Neuron (in vitro differentiated cells): ENCODE results near the gene KRTAP10-12.
"Not testable (repeated sequence)": the region's sequence is repeated elsewhere in the genome, so short reads cannot be mapped to it uniquely, and the experiment has no call there.

Experiments
- H2AFZ ChIP-seq: one replicate; pipeline ENCODE4 v1.6.1; 2013; ENCODE audit warnings: low read depth, mild to moderate bottlenecking, inconsistent platforms, low read length, moderate library complexity
- H3K27me3 ChIP-seq: one replicate; pipeline ENCODE4 v1.6.1; 2013; ENCODE audit warnings: low read length; ENCODE audit not compliant: insufficient read depth
- H3K36me3 ChIP-seq: one replicate; pipeline ENCODE4 v1.6.1; 2013; ENCODE audit warnings: low read length; ENCODE audit not compliant: insufficient read depth
- H3K4me1 ChIP-seq: one replicate; pipeline ENCODE4 v1.6.1; 2013; ENCODE audit warnings: low read length; ENCODE audit not compliant: insufficient read depth
- H3K4me3 ChIP-seq: 2 replicates; pipeline ENCODE4 v1.5.1; 2013; ENCODE audit warnings: mild to moderate bottlenecking, low read length, moderate library complexity
- H3K9me3 ChIP-seq: one replicate; pipeline ENCODE4 v1.6.1; 2013; ENCODE audit warnings: low read length

KRTAP10-12 gene

DNA sequence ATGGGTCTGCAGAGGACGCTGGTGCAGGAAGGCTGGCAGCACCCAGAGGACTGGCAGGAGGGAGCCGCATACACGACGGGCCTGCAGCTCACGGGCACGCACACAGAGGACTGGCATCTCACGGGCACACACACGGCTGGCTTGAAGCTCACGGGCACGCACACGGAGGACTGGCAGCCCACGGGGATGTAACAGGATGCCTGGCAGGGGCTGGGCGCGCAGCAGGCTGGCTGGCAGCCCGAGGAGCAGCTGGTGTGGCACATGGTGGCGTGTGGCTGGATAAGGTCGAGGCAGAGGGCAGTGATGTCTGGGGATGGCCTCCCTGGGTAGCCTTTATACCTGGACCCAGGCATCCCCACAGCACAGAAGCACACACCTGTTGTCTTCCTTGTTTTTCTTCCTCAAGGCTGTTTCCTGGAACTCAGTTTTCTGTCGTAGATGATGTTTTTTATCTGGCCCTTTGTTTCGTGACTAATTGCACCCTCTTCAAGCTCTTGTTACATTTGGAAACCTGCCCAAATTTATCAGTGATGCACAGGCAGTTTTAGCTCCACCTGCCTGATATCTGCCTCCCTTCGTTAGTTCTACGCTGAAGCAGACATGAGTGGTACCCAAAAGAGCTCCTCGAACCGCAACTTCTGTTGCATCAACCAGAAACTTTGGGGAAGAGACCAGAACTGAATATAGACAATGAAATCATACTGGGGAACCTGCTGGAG lies 15.0 kb upstream of the KRTAP10-12 start, which contains the start of gene KRTAP12-1:
Gene KRTAP12-1 (minus strand): TSS at position 303 of the 719 bp plus-strand sequence. CDS start 40 bp downstream, at position 263.
- Histone ChIP-seq H3K36me3 (no peaks in the 10 kb centered on the region), H3K27me3 (peaks cover 8% of the 10 kb centered on the region), H3K4me3 (no peak within 1 kb of the TSS), H3K4me1 (peaks cover 8% of the 10 kb centered on the region), H3K9me3 (peaks cover 2% of the 10 kb centered on the region), H2AFZ (no peak within 1 kb of the TSS)

DNA sequence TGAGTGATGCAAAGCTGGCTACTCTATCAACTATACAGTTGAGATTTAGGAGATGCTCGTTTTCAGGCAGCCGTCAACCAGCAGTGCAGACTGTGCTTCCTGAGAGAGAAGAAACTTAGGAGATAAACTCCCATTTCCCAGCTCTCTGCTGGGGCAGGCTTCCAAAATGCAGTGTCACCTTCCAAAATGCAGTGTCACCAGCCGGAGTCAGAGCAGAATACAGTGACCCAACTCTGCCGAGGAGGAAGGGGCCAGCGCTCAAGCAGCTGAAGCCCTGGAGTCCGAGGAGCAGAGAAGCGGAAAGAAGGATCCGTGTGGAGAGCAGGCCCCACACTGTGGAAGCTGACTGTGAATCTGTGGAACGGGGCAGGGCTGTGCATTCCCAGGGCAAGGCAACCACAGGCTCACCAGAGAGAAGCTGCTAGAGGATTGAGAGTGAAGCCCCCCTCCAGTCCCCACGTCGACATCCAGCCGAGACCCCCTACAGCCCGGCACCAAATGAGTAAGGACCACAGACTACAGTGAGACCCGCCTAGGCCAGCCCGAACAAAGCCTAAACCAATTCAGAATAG lies 14.3 kb upstream of the KRTAP10-12 start:
- H3K36me3 ChIP-seq = no peaks in the 10 kb centered on the region
- H3K4me3 ChIP-seq = no peak overlapping the region
- H2AFZ ChIP-seq = no peak overlapping the region
- peaks cover 7% of the 10 kb centered on the region for H3K27me3 ChIP-seq
- H3K9me3 ChIP-seq = peaks cover 2% of the 10 kb centered on the region
- H3K4me1 ChIP-seq = peaks cover 8% of the 10 kb centered on the region

DNA sequence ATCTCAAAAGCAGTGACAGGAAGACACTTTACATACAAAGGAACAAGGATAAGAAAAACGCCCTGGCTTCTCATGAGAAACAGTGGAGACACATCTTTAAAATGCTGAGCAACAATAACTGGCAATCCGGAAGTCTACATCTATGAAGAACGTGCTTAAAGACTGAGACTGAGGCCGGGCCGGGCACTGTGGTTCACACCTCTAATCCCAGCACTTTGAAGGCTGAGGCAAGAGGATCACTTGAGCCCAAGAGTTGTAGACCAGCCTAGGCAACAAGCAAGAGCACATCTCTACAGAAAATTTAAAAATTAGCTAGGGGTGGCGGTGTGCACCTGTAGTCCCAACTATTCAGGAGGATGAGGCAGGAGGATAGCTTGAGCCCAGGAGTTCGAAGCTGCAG lies 12.9 kb upstream of the KRTAP10-12 start:
- Histone ChIP-seq H3K27me3 (peaks cover 8% of the 10 kb centered on the region), H3K9me3 (peaks cover 2% of the 10 kb centered on the region), H3K4me3 (no peak overlapping the region), H3K4me1 (peaks cover 8% of the 10 kb centered on the region), H2AFZ (no peak overlapping the region), H3K36me3 (no peaks in the 10 kb centered on the region)

- Histone ChIP-seq H3K36me3 (no peaks in the 10 kb centered on the region), H3K9me3 (peaks cover 2% of the 10 kb centered on the region), H3K4me1 (peaks cover 8% of the 10 kb centered on the region), H3K4me3 (no peak overlapping the region), H2AFZ (no peak overlapping the region), H3K27me3 (peaks cover 8% of the 10 kb centered on the region)
Observed at GRCh38 chr21:44684483-44684882, 12.5 kb upstream of the KRTAP10-12 start.

DNA sequence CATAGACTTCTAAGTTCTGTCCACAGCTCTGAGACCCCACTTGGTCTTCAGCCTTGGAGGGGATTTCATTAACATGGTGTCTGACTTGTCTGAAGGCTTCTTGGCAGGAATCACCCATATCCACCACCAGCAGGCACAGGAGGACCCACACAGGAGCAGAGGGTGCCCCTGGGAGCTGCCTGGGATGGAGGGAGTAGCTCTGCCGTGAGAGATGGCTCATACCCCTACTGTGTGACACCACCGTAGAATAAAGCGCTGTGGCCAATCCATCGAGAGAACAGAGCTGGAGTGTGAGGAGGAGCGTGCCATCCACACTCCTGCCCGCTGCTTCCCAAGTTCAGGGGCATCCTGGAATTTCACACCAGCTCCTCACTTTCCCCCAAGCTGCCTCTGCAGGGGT lies 11.9 kb upstream of the KRTAP10-12 start:
- not testable (repeated sequence) for H3K4me3 ChIP-seq, H3K36me3 ChIP-seq, H2AFZ ChIP-seq, H3K9me3 ChIP-seq, H3K4me1 ChIP-seq
- peaks cover 11% of the 10 kb centered on the region for H3K27me3 ChIP-seq

DNA sequence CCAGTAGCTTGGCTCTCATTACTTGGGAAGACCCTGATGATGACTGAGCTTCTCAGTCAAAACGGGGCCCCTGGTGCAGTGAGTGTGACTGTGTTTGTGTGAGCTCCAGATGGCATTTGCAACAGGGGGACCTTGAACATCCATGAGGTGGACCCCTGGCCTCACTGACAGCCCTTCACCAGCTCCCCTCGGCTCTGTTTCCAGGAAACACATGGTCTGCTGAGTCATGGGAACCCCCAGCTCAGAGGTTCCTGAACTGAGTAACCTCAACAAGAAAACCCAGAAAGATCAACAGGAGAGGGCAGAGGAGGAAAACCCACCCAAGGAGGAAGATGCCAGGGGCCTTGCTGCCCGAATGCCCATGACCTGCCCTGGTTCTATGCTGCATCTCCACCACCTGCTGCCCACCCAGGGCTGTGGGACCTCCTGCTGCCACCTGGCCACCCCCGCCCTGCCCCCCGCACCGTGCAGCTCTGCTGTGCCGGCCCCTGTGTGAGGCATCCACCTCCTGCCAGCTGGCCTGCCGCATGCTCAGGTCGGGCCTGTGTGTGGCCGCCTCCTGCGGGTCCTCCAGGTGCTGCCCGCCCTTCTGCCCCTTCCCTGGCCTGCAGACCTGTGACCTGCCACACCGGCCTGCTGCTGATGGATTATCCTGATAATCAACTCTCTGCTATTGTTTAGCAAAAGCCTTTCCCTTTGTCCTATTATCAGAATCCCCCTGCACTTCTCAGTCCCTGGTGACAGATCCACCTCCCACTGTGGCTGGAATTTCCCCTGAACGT lies 10.8 kb upstream of the KRTAP10-12 start:
- no peaks in the 10 kb centered on the region for H3K36me3 ChIP-seq
- H3K9me3 ChIP-seq = peaks cover 2% of the 10 kb centered on the region
- no peak overlapping the region for H2AFZ ChIP-seq
- peaks cover 8% of the 10 kb centered on the region for H3K4me1 ChIP-seq
- no peak overlapping the region for H3K4me3 ChIP-seq
- H3K27me3 ChIP-seq = peaks cover 11% of the 10 kb centered on the region

GRCh38 chr21:44686843-44687561 lies 10.0 kb upstream of the KRTAP10-12 start:
- no peaks in the 10 kb centered on the region for H3K36me3 ChIP-seq
- H3K27me3 ChIP-seq = peaks cover 10% of the 10 kb centered on the region
- H3K9me3 ChIP-seq = peaks cover 2% of the 10 kb centered on the region
- peaks cover 8% of the 10 kb centered on the region for H3K4me1 ChIP-seq
- H2AFZ ChIP-seq = no peak overlapping the region
- H3K4me3 ChIP-seq = no peak overlapping the region

DNA sequence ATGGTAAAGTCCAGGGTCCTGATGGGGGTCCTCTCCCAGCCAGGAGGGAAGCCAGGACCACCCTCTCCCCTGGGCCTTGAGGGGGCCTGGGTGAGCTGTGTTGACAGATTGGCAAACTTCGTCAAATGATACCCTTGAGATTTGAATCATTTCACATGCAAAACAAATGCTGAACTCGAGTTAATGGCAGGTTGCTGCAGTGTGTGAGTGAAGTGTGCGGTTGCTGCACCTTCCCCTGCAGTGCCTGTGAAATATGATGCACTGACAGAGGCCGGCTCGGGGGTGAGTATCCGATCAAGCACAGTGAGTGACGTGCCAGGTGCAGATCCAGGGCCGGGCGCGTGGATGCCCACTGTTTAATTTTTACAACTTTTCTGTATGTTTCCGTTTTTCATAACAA lies 9.3 kb upstream of the KRTAP10-12 start:
- H2AFZ ChIP-seq = no peak overlapping the region
- H3K4me1 ChIP-seq = peaks cover 8% of the 10 kb centered on the region
- peaks cover 6% of the 10 kb centered on the region for H3K27me3 ChIP-seq
- peaks cover 2% of the 10 kb centered on the region for H3K9me3 ChIP-seq
- no peak overlapping the region for H3K4me3 ChIP-seq
- H3K36me3 ChIP-seq = no peaks in the 10 kb centered on the region

GRCh38 chr21:44689740-44690139 lies 7.2 kb upstream of the KRTAP10-12 start:
- H3K4me3 ChIP-seq, H3K36me3 ChIP-seq, H2AFZ ChIP-seq, H3K4me1 ChIP-seq, H3K9me3 ChIP-seq, H3K27me3 ChIP-seq: not testable (repeated sequence)

GRCh38 chr21:44691686-44692085 lies 5.3 kb upstream of the KRTAP10-12 start:
- Histone ChIP-seq H3K4me1 (peaks cover 1% of the 10 kb centered on the region), H3K36me3 (no peaks in the 10 kb centered on the region), H2AFZ (no peak overlapping the region), H3K4me3 (no peak overlapping the region), H3K27me3 (peaks cover 6% of the 10 kb centered on the region), H3K9me3 (no peaks in the 10 kb centered on the region)

GRCh38 chr21:44692798-44693512 lies 4.0 kb upstream of the KRTAP10-12 start:
- Histone ChIP-seq H3K27me3 (peaks cover 7% of the 10 kb centered on the region), H3K9me3 (no peaks in the 10 kb centered on the region), H3K36me3 (no peaks in the 10 kb centered on the region), H3K4me1 (peaks cover 3% of the 10 kb centered on the region), H3K4me3 (no peak overlapping the region), H2AFZ (no peak overlapping the region)

GRCh38 chr21:44694776-44695175 lies 2.2 kb upstream of the KRTAP10-12 start:
- H3K9me3 ChIP-seq = no peaks in the 10 kb centered on the region
- H3K4me1 ChIP-seq = peaks cover 7% of the 10 kb centered on the region
- H3K27me3 ChIP-seq = peaks cover 17% of the 10 kb centered on the region
- no peak overlapping the region for H2AFZ ChIP-seq
- H3K36me3 ChIP-seq = no peaks in the 10 kb centered on the region
- no peak overlapping the region for H3K4me3 ChIP-seq
